Activated CD8-positive, alpha-beta memory T cell treated with anti-CD3 and anti-CD28 coated beads, Interleukin-2, amount 50 U/mL, for 48 hours (primary cell): ENCODE measurements around the gene ZNF836.

ENCODE experiments used
- DNase-seq: peaks from one replicate; pipeline ENCODE4 v3.0.0-alpha.2; 2020

Gene ZNF836

GRCh38 chr19:52187407-52187806 is 16.0 kb upstream of the ZNF836 start:
- DNase-seq: no peak

GRCh38 chr19:52176574-52176973 is 5.2 kb upstream of the ZNF836 start:
- DNase-seq: no peak

GRCh38 chr19:52172347-52172746 is 926 bp upstream of the ZNF836 start:
- no peak for DNase-seq

GRCh38 chr19:52170863-52171320 is 529 bp downstream of the ZNF836 start:
- DNase-seq: peak; percentile 64

GRCh38 chr19:52170304-52170703 is 1.1 kb downstream of the ZNF836 start:
- peak; percentile 49 for DNase-seq

- DNase-seq: no peak
These were observed 15.6 kb downstream of the ZNF836 start for GRCh38 chr19:52155596-52156359.

- no peak for DNase-seq
These were observed 23.2 kb downstream of the ZNF836 start for GRCh38 chr19:52148256-52148655.

GRCh38 chr19:52142001-52142595 is 29.3 kb downstream of the ZNF836 start:
- no peak for DNase-seq

- DNase-seq: no peak
These were observed 30.2 kb downstream of the ZNF836 start for GRCh38 chr19:52141203-52141602.

GRCh38 chr19:52140032-52140710 is 31.2 kb downstream of the ZNF836 start:
- DNase-seq: peak; percentile 98

GRCh38 chr19:52139252-52140031 is 32.0 kb downstream of the ZNF836 start, which contains the start of gene ZNF616:
TSS of gene ZNF616 (minus strand) at chr19:52139938. CDS start at chr19:52130512, 9,426 bp downstream.
- peak; percentile 86 for DNase-seq

GRCh38 chr19:52138983-52139251 is 32.5 kb downstream of the ZNF836 start:
- DNase-seq: no peak

GRCh38 chr19:52138278-52138982 is 33.0 kb downstream of the ZNF836 start:
- peak; percentile 68 for DNase-seq

- DNase-seq: no peak
These were observed 51.1 kb downstream of the ZNF836 start for GRCh38 chr19:52120286-52120685.

GRCh38 chr19:52115526-52116053 is 55.8 kb downstream of the ZNF836 start:
- no peak for DNase-seq

GRCh38 chr19:52114691-52115090 is 56.7 kb downstream of the ZNF836 start:
- DNase-seq: no peak

GRCh38 chr19:52112624-52113023 is 58.8 kb downstream of the ZNF836 start:
- no peak for DNase-seq

- DNase-seq: no peak
These were observed 60.6 kb downstream of the ZNF836 start for GRCh38 chr19:52110780-52111179.
